Ovary (tissue), 9 donors: ENCODE measurements around the gene ATG4D. TPM values are rescaled to one million over a fixed set of nuclear protein-coding genes. Genes with fewer than 3 reads are reported as not detected.

ENCODE experiments used
- DNase-seq, 5 donors: peaks; one replicate each; pipeline ENCODE4 v3.0.0-alpha.2; 2019 to 2020
- H3K27ac ChIP-seq, 2 donors: fragments of 200-600 bp; one replicate each; pipeline versions ENCODE4 v1.5.1 to v1.8.0; 2019 to 2022
- H3K27me3 ChIP-seq: fragments of 200-600 bp; one replicate; pipeline ENCODE4 v1.8.0; 2022
- H3K36me3 ChIP-seq: fragments of 200-600 bp; sonication (generic); one replicate; pipeline ENCODE4 v1.5.1; 2019
- H3K4me1 ChIP-seq: one replicate; pipeline ENCODE4 v1.8.1; 2013; ENCODE audit warnings: mild to moderate bottlenecking, moderate library complexity; ENCODE audit not compliant: insufficient read depth
- H3K4me3 ChIP-seq: fragments of 200-600 bp; sonication (generic); one replicate; pipeline ENCODE4 v1.5.1; 2017
- H3K9me3 ChIP-seq, 2 donors: fragments of 200-600 bp in 1 of 2; sonication (generic) in 1 of 2; one replicate each; pipeline versions ENCODE4 v1.5.1 to v1.8.1; 2013 to 2019; ENCODE audit warnings: mild to moderate bottlenecking in 1 of 2, moderate library complexity in 1 of 2
- EP300 ChIP-seq: sonication (generic); formaldehyde crosslinking; IDR thresholded peaks from one replicate; pipeline ENCODE4 v1.6.1; 2017; ENCODE audit warnings: antibody characterized with exemption
- POLR2A ChIP-seq: fragments of 450-650 bp; IDR thresholded peaks from one replicate; pipeline ENCODE4 v1.6.1; 2017; ENCODE audit warnings: antibody characterized with exemption, mild to moderate bottlenecking, moderate library complexity
- WGBS, 3 donors: extraction: QIAGEN DNeasy Blood & Tissue Kit in 1 of 3; methylation state at CpG; one replicate each; pipeline versions ENCODE4 v1.1.5 to v1.1.7; 2013 to 2017; 5-methylcytosine and 5-hydroxymethylcytosine counted together
- intact Hi-C, 4 donors: fragments of 100-400 bp; cut with DNase I; formaldehyde crosslinking; loops; one replicate each; pipeline versions ENCODE4 v1.11.0 to v1.15.1; 2022 to 2023
- polyA plus RNA-seq, 2 donors: library from polyadenylated mRNA; stranded (reverse); fragments of 200-250 nt in 1 of 2; fragments of 350-450 nt in 1 of 2; fragmentation: Illumina TruSeq in 1 of 2; extraction: RNeasy Lipid Tissue Mini Kit (QIAGEN cat#74804) in 1 of 2; gene quantifications; one replicate each; pipeline ENCODE4 v1.2.3, GENCODE V29; 2013 to 2014
- total RNA-seq, 7 donors: library from RNA; depleted of rRNA in 2 of 7; stranded (reverse); fragments of >200 nt in 2 of 7; fragmentation: NEBNext Ultra II Directional in 3 of 7; extraction: Animal tissue kit (Norgen Biotek cat#: 25700) in 3 of 7; gene quantifications; one replicate each; pipeline versions ENCODE4 v1.1.0 to v1.2.4, GENCODE V29; 2016 to 2023
- TF ChIP-seq, protein P1 (sequence below), 3 donors: fragments of 450-650 bp in 2 of 3; fragments of 200-600 bp in 1 of 3; IDR thresholded peaks; one replicate each; pipeline versions ENCODE4 v1.5.1 to v1.8.0; 2016 to 2022; ENCODE audit warnings: antibody characterized with exemption in 3 of 3, mild to moderate bottlenecking in 1 of 3
- donor health status: DM: no; HTN: no; CAD: no; lungs with moderate emphysema.
- donor health status: DM: no; HTN: no; CAD: no.
- donor health status: Bipolar disorder and iron deficiency.
- donor health status: DM: yes; HTN: yes; CAD: no.
- donor health status: DM: no; HTN: no; CAD: no.
- donor health status: DM: yes; HTN: yes; CAD: no.

ATG4D gene
- total and polyA plus RNA-seq, 9 donors = 3.1 to 26.9 (median 21.1) TPM

DNA sequence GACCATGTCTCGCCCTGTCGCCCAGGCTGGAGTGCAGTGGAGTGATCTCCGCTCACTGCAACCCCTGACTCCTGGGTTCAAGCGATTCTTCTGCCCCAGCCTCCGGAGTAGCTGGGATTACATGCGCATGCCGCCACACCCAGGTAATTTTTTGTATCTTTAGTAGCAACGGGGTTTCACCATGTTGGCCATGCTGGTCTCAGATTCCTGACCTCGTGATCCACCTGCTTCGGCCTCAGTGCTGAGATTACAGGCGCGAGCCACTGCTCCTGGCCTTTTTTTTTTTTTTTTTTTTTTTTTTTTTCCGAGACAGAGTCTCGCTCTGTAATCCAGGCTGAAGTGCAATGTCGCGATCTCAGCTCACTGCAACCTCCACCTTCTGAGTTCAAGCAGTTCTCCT lies 35.7 kb upstream of the ATG4D start:
- Histone ChIP-seq H3K36me3 (no peaks in the 10 kb centered on the region), H3K4me3 (no peak overlapping the region), H3K27ac (no peak overlapping the region), H3K27me3 (no peaks in the 10 kb centered on the region), H3K9me3 (no peaks in the 10 kb centered on the region), H3K4me1 (no peaks in the 10 kb centered on the region)
- DNase-seq = no peak
- WGBS, 3 donors = 78 to 91% (median 83%) methylated on average over 16 of the region's 16 CpGs
- intact Hi-C loops = no loop called here
- TF ChIP-seq, protein P1, sequence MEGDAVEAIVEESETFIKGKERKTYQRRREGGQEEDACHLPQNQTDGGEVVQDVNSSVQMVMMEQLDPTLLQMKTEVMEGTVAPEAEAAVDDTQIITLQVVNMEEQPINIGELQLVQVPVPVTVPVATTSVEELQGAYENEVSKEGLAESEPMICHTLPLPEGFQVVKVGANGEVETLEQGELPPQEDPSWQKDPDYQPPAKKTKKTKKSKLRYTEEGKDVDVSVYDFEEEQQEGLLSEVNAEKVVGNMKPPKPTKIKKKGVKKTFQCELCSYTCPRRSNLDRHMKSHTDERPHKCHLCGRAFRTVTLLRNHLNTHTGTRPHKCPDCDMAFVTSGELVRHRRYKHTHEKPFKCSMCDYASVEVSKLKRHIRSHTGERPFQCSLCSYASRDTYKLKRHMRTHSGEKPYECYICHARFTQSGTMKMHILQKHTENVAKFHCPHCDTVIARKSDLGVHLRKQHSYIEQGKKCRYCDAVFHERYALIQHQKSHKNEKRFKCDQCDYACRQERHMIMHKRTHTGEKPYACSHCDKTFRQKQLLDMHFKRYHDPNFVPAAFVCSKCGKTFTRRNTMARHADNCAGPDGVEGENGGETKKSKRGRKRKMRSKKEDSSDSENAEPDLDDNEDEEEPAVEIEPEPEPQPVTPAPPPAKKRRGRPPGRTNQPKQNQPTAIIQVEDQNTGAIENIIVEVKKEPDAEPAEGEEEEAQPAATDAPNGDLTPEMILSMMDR (IDR thresholded peaks at IDR 0.05) = no peak
- no peak for TF ChIP-seq EP300

DNA sequence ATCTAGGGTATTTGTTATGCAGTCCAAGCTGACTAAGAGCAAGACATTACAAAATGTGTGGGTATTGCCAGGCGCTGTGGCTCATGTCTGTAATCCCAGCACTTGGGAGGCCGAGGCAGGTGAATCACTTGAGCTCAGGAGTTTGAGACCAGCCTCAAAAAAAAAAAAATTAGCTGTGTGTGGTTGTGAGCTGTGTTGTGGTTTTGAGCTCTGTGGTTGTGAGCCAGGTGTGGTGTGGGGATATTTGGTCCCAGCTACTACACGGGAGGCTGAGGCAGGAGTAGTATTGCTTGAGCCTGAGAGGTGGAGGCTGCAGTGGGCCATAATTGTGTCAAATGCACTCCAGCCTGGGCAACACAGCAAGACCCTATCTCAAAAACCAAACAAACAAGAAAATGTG lies 35.0 kb upstream of the ATG4D start:
- Histone ChIP-seq H3K4me3 (no peak overlapping the region), H3K4me1 (no peaks in the 10 kb centered on the region), H3K27me3 (no peaks in the 10 kb centered on the region), H3K9me3 (no peaks in the 10 kb centered on the region), H3K27ac (no peak overlapping the region), H3K36me3 (no peaks in the 10 kb centered on the region)
- intact Hi-C loops = no loop called here
- TF ChIP-seq EP300 (no peak), POLR2A (no peak)
- TF ChIP-seq, protein P1 (IDR thresholded peaks at IDR 0.05) = no peak
- 74 to 79% (median 74%) methylated on average over 3 of the region's 3 CpGs for WGBS, 3 donors
- no peak for DNase-seq

DNA sequence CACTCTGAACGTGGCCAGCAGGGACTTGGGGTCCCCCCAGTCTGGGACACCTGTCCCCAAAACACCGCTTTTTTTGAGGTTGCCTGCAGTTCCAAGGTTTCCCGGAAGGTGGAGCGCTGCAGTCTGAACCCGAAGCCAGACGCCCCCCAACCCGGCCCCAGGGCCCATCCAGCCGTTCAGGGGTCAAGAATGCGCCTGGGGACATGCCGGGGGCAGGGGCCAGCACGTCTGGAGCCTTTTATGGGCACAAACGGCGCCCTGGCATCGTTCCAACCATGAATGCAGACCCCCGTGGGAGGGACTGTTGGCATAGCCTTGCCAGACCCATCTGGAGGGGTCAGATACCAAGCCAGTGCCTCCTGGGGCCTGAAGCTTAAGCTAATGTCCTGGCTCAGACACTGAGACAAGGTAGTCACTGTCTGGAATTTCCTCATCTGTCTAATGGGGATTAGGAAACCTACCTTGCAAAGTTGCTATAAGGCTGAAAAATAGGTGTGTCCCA lies 33.4 kb upstream of the ATG4D start:
- TF ChIP-seq POLR2A = no peak
- TF ChIP-seq, protein P1 (IDR thresholded peaks at IDR 0.05) = peak in 1 of 3 donors; percentile 13
- Histone ChIP-seq H3K4me1 (no peaks in the 10 kb centered on the region), H3K27ac (no peak overlapping the region), H3K9me3 (no peaks in the 10 kb centered on the region), H3K4me3 (no peak overlapping the region), H3K27me3 (no peaks in the 10 kb centered on the region), H3K36me3 (no peaks in the 10 kb centered on the region)
- intact Hi-C loops = no loop called here
- DNase-seq = peak in 2 of 5 donors; percentile 28 to 49
- WGBS, 3 donors = 2% methylated on average over 11 to 15 of the region's 15 CpGs

DNA sequence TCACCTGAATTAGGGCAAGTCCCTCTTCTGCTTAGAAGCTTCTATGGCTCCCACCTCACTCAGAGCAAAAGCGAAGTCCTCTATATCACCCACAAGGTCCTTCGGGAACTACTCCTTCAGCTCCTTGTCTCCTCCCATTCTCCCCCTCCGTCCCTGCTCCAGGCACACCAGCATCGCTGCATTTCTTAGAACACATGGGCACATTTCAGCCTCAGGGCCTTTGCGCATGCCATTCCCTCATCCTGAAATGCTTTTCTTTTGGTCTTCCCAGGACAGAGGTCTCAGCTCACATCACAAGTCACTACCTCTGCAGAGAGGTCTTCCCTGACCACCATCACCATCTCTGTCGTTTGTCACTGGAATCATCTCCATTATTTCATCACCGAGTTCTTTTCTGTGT lies 30.5 kb upstream of the ATG4D start:
- intact Hi-C loops = no loop called here

More for the DNA sequence above, 30.5 kb upstream of the ATG4D start:
- H3K4me3 ChIP-seq = no peak overlapping the region
- no peaks in the 10 kb centered on the region for H3K9me3 ChIP-seq
- TF ChIP-seq EP300 = no peak
- TF ChIP-seq POLR2A = no peak
- TF ChIP-seq, protein P1 (IDR thresholded peaks at IDR 0.05) = no peak
- WGBS, 3 donors = 77 to 83% (median 78%) methylated on average over 7 of the region's 7 CpGs
- H3K27ac ChIP-seq = no peak overlapping the region
- H3K36me3 ChIP-seq = no peaks in the 10 kb centered on the region
- H3K4me1 ChIP-seq = peaks cover 3% of the 10 kb centered on the region
- no peak for DNase-seq
- H3K27me3 ChIP-seq = peaks cover 4% of the 10 kb centered on the region
